B cell (primary cell): Measurements from ENCODE around the gene LRRC14B. TPM values are rescaled to one million over a fixed set of nuclear protein-coding genes. Genes with fewer than 3 reads are reported as not detected.

Source experiments
- ATAC-seq: fragments of 200-7000 bp; cut with Tn5 transposase; one replicate; pipeline ENCODE4 v1.10.0; 2021; ENCODE audit warnings: low read depth, mild to moderate bottlenecking, moderate number of reproducible peaks, moderate library complexity
- CTCF ChIA-PET: fragments of 350-600 bp; sonication (Branson Sonifier 250); formaldehyde crosslinking; loops from one replicate; lab custom pipeline; 2021; ENCODE audit warnings: antibody characterized with exemption, inconsistent platforms; lab: Charles Lee
- POLR2A ChIA-PET: fragments of 350-600 bp; sonication (Branson Sonifier 250); formaldehyde crosslinking; loops from one replicate; lab custom pipeline; 2021; ENCODE audit warnings: antibody characterized with exemption; lab: Charles Lee
- DNase-seq: peaks from one replicate; pipeline ENCODE4 v3.0.0; 2013
- H2AFZ ChIP-seq: 2 replicates; pipeline ENCODE4 v1.6.1; 2012; ENCODE audit warnings: mild to moderate bottlenecking, low read depth, low read length; ENCODE audit not compliant: insufficient read depth, poor library complexity, severe bottlenecking
- H3K27ac ChIP-seq, 2 donors: 1 replicate in 1 of 2; 2 replicates in 1 of 2; pipeline ENCODE4 v1.5.1; 2012 to 2013; ENCODE audit warnings: low read length in 2 of 2, mild to moderate bottlenecking in 2 of 2, moderate library complexity in 1 of 2
- H3K27me3 ChIP-seq, 4 experiments: fragments of 200-600 bp in 1 of 4; sonication (generic) in 1 of 4; replicated peaks in 1 of 4; 1 replicate in 2 of 4; 2 replicates in 2 of 4; pipeline versions ENCODE4 v1.6.1 to v1.7.0; 2013 to 2016; ENCODE audit warnings: low read length in 3 of 4, mild to moderate bottlenecking in 2 of 4, mixed read lengths in 1 of 4, moderate library complexity in 1 of 4; ENCODE audit not compliant: insufficient read depth in 4 of 4, control insufficient read depth in 3 of 4; ENCODE audit errors: control extremely low read depth in 1 of 4
- H3K36me3 ChIP-seq, 2 experiments: replicated peaks in 1 of 2; 1 replicate in 1 of 2; 2 replicates in 1 of 2; pipeline versions ENCODE4 v1.6.1 to v1.7.1; 2013; ENCODE audit warnings: low read length in 1 of 2; ENCODE audit not compliant: insufficient read depth in 2 of 2, control insufficient read depth in 1 of 2; ENCODE audit errors: control extremely low read depth in 1 of 2, extremely low read depth in 1 of 2
- H3K4me1 ChIP-seq, 2 donors: fragments of 200-600 bp in 1 of 2; sonication (generic) in 1 of 2; 1 replicate in 1 of 2; 2 replicates in 1 of 2; pipeline versions ENCODE4 v1.5.1 to v1.6.1; 2013 to 2017; ENCODE audit warnings: low read length in 2 of 2; ENCODE audit not compliant: control insufficient read depth in 2 of 2, insufficient read depth in 2 of 2
- H3K4me2 ChIP-seq: replicated peaks from 2 replicates; pipeline ENCODE3; 2012; ENCODE audit warnings: mild to moderate bottlenecking, low read depth, low read length; ENCODE audit not compliant: poor library complexity, severe bottlenecking
- H3K4me3 ChIP-seq, 5 experiments: fragments of 200-600 bp in 1 of 5; sonication (generic) in 1 of 5; 1 replicate in 3 of 5; 2 replicates in 2 of 5; pipeline versions ENCODE4 v1.5.1 to v1.7.0; 2011 to 2016; ENCODE audit warnings: low read length in 4 of 5, mild to moderate bottlenecking in 4 of 5, low read depth in 2 of 5, control low read depth in 1 of 5, moderate library complexity in 1 of 5; ENCODE audit not compliant: insufficient read depth in 1 of 5; ENCODE audit errors: control extremely low read depth in 1 of 5, extremely low read depth in 1 of 5
- H3K79me2 ChIP-seq: fragments of 200-600 bp; sonication (generic); one replicate; pipeline ENCODE4 v1.6.0; 2016; ENCODE audit warnings: low read length; ENCODE audit not compliant: control insufficient read depth, insufficient read depth
- H3K9ac ChIP-seq: fragments of 200-600 bp; sonication (generic); 2 replicates; pipeline ENCODE4 v1.6.1; 2017; ENCODE audit warnings: mild to moderate bottlenecking, low read length, moderate library complexity
- H3K9me3 ChIP-seq, 3 donors: one replicate each; pipeline versions ENCODE4 v1.6.1 to v1.7.1; 2013; ENCODE audit warnings: low read length in 2 of 3; ENCODE audit not compliant: control insufficient read depth in 2 of 3, insufficient read depth in 1 of 3; ENCODE audit errors: control extremely low read depth in 1 of 3
- H4K20me1 ChIP-seq: 2 replicates; pipeline ENCODE4 v1.6.0; 2012; ENCODE audit warnings: mild to moderate bottlenecking, low read length; ENCODE audit not compliant: insufficient read depth, control insufficient read depth, poor library complexity, severe bottlenecking
- H3K27ac Mint-ChIP-seq: one replicate; pipeline ENCODE4 v1.8.0; 2021; ENCODE audit warnings: mixed read lengths
- H3K27me3 Mint-ChIP-seq: one replicate; pipeline ENCODE4 v1.8.0; 2021; ENCODE audit warnings: mixed read lengths
- H3K4me1 Mint-ChIP-seq: one replicate; pipeline ENCODE4 v1.8.0; 2021; ENCODE audit warnings: mixed read lengths
- H3K4me3 Mint-ChIP-seq: one replicate; pipeline ENCODE4 v1.8.0; 2021; ENCODE audit warnings: mixed read lengths
- H3K9me3 Mint-ChIP-seq: one replicate; pipeline ENCODE4 v1.8.0; 2022; ENCODE audit warnings: mixed read lengths; ENCODE audit not compliant: insufficient read depth
- EZH2 ChIP-seq: IDR thresholded peaks from 2 replicates; pipeline ENCODE4 v1.6.1; 2012; ENCODE audit warnings: borderline replicate concordance, low read depth, mild to moderate bottlenecking, moderate library complexity, low read length; ENCODE audit not compliant: insufficient read depth, poor library complexity, severe bottlenecking
- WGBS: methylation state at CpG from one replicate; pipeline ENCODE4 v1.1.5; 2013; ENCODE audit warnings: missing lambda C conversion rate; ENCODE audit not compliant: insufficient coverage; 5-methylcytosine and 5-hydroxymethylcytosine counted together
- intact Hi-C: fragments of 100-400 bp; cut with micrococcal nuclease; formaldehyde crosslinking; loops from one replicate; pipeline ENCODE4 v1.10.0; 2022
- polyA plus RNA-seq: library from polyadenylated mRNA; depleted of rRNA; stranded (reverse); fragments of >200 nt; gene quantifications from 2 replicates; pipeline ENCODE4 v1.2.3, GENCODE V29; 2012
- total RNA-seq, 2 donors: library from RNA; stranded (reverse); fragments of 120-200 nt in 1 of 2; gene quantifications; 1 replicate in 1 of 2; 2 replicates in 1 of 2; pipeline versions ENCODE4 v1.2.3 to v1.2.4, GENCODE V29; 2013 to 2022
- TF ChIP-seq, protein P1 (sequence below): fragments of 200-600 bp; IDR thresholded peaks from one replicate; pipeline ENCODE4 v1.8.0; 2022; ENCODE audit warnings: antibody characterized with exemption, mild to moderate bottlenecking

Gene LRRC14B
- total and polyA plus RNA-seq, 2 donors (not counting 1 experiment from before 2014, with no cell fraction given) = 0.06 TPM; not detected in 1

DNA sequence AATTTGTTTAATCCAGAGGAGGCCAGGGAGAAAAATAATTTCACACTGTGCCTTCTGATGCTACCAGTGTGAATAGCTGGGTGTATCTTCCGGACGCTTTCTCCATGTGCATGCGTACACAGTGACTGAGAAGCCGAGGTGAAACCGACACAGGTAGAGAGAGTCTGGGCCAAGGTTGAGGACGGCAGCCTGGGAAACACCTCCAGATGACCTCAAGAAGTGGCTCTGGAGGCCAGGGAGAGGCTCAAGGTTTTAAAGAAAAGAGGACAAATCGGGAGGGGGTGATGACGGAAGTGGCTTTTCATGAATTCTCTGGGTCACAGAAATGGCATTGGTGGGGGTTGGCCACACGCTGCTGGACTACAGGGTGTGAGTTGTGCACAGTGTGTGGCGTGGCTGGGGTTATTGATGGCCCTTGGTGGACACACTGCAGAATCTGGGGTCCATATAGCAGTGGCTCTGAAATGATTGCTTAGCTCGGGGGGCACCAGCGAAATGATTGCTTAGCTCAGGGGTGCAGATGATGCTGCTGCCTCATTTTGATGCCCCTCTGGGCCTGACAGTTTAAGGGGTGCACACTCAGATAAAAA lies 34.1 kb upstream of the LRRC14B start:
- Mint-ChIP-seq H3K27me3 (peaks cover 18% of the 10 kb centered on the region), H3K4me1 (no peaks in the 10 kb centered on the region), H3K9me3 (no peaks in the 10 kb centered on the region), H3K4me3 (no peak overlapping the region), H3K27ac (no peak overlapping the region)
- Histone ChIP-seq H3K27ac (no peak overlapping the region), H2AFZ (no peak overlapping the region), H3K4me2 (no peak overlapping the region), H4K20me1 (no peaks in the 10 kb centered on the region), H3K79me2 (no peaks in the 10 kb centered on the region), H3K4me3 (no peak overlapping the region), H3K9ac (no peak overlapping the region), H3K27me3 (no peaks in the 10 kb centered on the region), H3K4me1 (no peaks in the 10 kb centered on the region), H3K9me3 (no peaks in the 10 kb centered on the region), H3K36me3 (no peaks in the 10 kb centered on the region)
- POLR2A ChIA-PET = no interaction called here
- ATAC-seq (no peak), DNase-seq (no peak)
- CTCF ChIA-PET = no interaction called here
- TF ChIP-seq EZH2 = no peak
- TF ChIP-seq, protein P1, sequence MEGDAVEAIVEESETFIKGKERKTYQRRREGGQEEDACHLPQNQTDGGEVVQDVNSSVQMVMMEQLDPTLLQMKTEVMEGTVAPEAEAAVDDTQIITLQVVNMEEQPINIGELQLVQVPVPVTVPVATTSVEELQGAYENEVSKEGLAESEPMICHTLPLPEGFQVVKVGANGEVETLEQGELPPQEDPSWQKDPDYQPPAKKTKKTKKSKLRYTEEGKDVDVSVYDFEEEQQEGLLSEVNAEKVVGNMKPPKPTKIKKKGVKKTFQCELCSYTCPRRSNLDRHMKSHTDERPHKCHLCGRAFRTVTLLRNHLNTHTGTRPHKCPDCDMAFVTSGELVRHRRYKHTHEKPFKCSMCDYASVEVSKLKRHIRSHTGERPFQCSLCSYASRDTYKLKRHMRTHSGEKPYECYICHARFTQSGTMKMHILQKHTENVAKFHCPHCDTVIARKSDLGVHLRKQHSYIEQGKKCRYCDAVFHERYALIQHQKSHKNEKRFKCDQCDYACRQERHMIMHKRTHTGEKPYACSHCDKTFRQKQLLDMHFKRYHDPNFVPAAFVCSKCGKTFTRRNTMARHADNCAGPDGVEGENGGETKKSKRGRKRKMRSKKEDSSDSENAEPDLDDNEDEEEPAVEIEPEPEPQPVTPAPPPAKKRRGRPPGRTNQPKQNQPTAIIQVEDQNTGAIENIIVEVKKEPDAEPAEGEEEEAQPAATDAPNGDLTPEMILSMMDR = no peak
- 95% methylated on average over 11 of the region's 12 CpGs for WGBS
- intact Hi-C loops = no loop called here

- CTCF ChIA-PET = no interaction called here
- Histone ChIP-seq H3K27ac (no peak overlapping the region), H3K27me3 (no peaks in the 10 kb centered on the region), H3K9me3 (no peaks in the 10 kb centered on the region), H3K9ac (no peak overlapping the region), H4K20me1 (no peaks in the 10 kb centered on the region), H2AFZ (no peak overlapping the region), H3K4me2 (no peak overlapping the region), H3K79me2 (no peaks in the 10 kb centered on the region), H3K4me1 (no peaks in the 10 kb centered on the region), H3K4me3 (no peak overlapping the region), H3K36me3 (no peaks in the 10 kb centered on the region)
- WGBS = 97% methylated on average over 11 of the region's 11 CpGs
- no peaks in the 10 kb centered on the region for H3K9me3 Mint-ChIP-seq
- no peaks in the 10 kb centered on the region for H3K4me1 Mint-ChIP-seq
- H3K27ac Mint-ChIP-seq = no peak overlapping the region
- peaks cover 18% of the 10 kb centered on the region for H3K27me3 Mint-ChIP-seq
- intact Hi-C loops = no loop called here
- POLR2A ChIA-PET = no interaction called here
- DNase-seq (no peak), ATAC-seq (no peak)
- TF ChIP-seq EZH2 = no peak
- TF ChIP-seq, protein P1 = no peak
- H3K4me3 Mint-ChIP-seq = no peak overlapping the region
Measured at GRCh38 chr5:157801-158200, 33.5 kb upstream of the LRRC14B start.
